Psoas muscle (tissue), 8 donors: Measurements from ENCODE around the gene CFLAR. TPM values are rescaled to one million over a fixed set of nuclear protein-coding genes. Genes with fewer than 3 reads are reported as not detected.

Source experiments
- ATAC-seq, 4 donors: fragments of 200-7000 bp; cut with Tn5 transposase; one replicate each; pipeline ENCODE4 v1.9.1; 2020; ENCODE audit warnings: moderate library complexity in 3 of 4, mild to moderate bottlenecking in 2 of 4
- DNase-seq, 2 donors: peaks; one replicate each; pipeline ENCODE4 v3.0.0-alpha.2; 2020
- H3K27ac ChIP-seq: fragments of 200-600 bp; one replicate; pipeline ENCODE4 v1.8.0; 2022
- H3K27me3 ChIP-seq, 3 donors: fragments of 200-600 bp in 1 of 3; one replicate each; pipeline versions ENCODE4 v1.6.1 to v1.8.0; 2013 to 2022; ENCODE audit warnings: low read length in 2 of 3, mild to moderate bottlenecking in 2 of 3, moderate library complexity in 1 of 3; ENCODE audit not compliant: insufficient read depth in 3 of 3
- H3K36me3 ChIP-seq, 2 donors: fragments of 200-600 bp in 1 of 2; one replicate each; pipeline versions ENCODE4 v1.6.1 to v1.8.0; 2013 to 2022; ENCODE audit warnings: low read depth in 1 of 2, mild to moderate bottlenecking in 1 of 2, moderate library complexity in 1 of 2; ENCODE audit not compliant: insufficient read depth in 1 of 2
- H3K4me1 ChIP-seq: fragments of 200-600 bp; one replicate; pipeline ENCODE4 v1.8.0; 2022
- H3K4me3 ChIP-seq: fragments of 200-600 bp; one replicate; pipeline ENCODE4 v1.8.0; 2022; ENCODE audit warnings: mild to moderate bottlenecking
- H3K9me3 ChIP-seq: fragments of 200-600 bp; one replicate; pipeline ENCODE4 v1.8.0; 2022
- CTCF ChIP-seq: fragments of 200-600 bp; IDR thresholded peaks from one replicate; pipeline ENCODE4 v1.8.0; 2022; ENCODE audit warnings: antibody characterized with exemption
- WGBS, 3 donors: extraction: QIAGEN DNeasy Blood & Tissue Kit; methylation state at CpG; one replicate each; pipeline versions ENCODE4 v1.1.6 to v1.1.7; 2013; 5-methylcytosine and 5-hydroxymethylcytosine counted together
- intact Hi-C, 2 donors: fragments of 100-400 bp; cut with DNase I; formaldehyde crosslinking; loops; one replicate each; pipeline versions ENCODE4 v1.11.0 to v1.14.2; 2022
- polyA plus RNA-seq, 3 donors: library from polyadenylated mRNA; stranded (reverse); fragments of 200-250 nt; gene quantifications; one replicate each; pipeline ENCODE4 v1.2.3, GENCODE V29; 2013
- total RNA-seq, 4 donors: library from RNA; stranded (reverse); fragmentation: NEBNext Ultra II Directional in 2 of 4; extraction: Animal tissue kit (Norgen Biotek cat#: 25700) in 2 of 4; gene quantifications; one replicate each; pipeline versions ENCODE4 v1.2.1 to v1.2.4, GENCODE V29; 2021 to 2023
- donor health status: healthy with polysubstance abuse.
- donor health status: DM: no; HTN: no; CAD: no; lungs with moderate emphysema.
- donor health status: Bipolar disorder and iron deficiency.
- donor health status: healthy.
- donor health status: DM: yes; HTN: yes; CAD: no.
- donor health status: DM: no; HTN: no; CAD: no.
- donor health status: DM: no; HTN: no; CAD: no.
- donor health status: DM: yes; HTN: yes; CAD: no.

Gene CFLAR
- total and polyA plus RNA-seq, 7 donors = 84.7 to 358 (median 340) TPM

GRCh38 chr2:201110615-201111014 is 5.3 kb upstream of the CFLAR start:
- peak overlapping the region; percentile 85 for H3K27ac ChIP-seq
- intact Hi-C loops = loop anchor here (5.0 kb wide), 2 partner anchors 38 to 52 kb away; partner anchors contain the start of genes HYCC2 (in 1 of the 2) and NDUFB3 (in 1 of the 2)
- H3K36me3 ChIP-seq = no peaks in the 10 kb centered on the region
- H3K27me3 ChIP-seq = no peaks in the 10 kb centered on the region
- ATAC-seq (peak in 3 of 4 donors; percentile 73 to 85 (median 81)), DNase-seq (no peak)
- no peak for TF ChIP-seq CTCF
- peak overlapping the region; percentile 6 for H3K4me3 ChIP-seq
- H3K9me3 ChIP-seq = no peaks in the 10 kb centered on the region
- H3K4me1 ChIP-seq = peaks cover 33% of the 10 kb centered on the region

GRCh38 chr2:201111096-201111495 is 4.9 kb upstream of the CFLAR start:
- no peaks in the 10 kb centered on the region for H3K36me3 ChIP-seq
- peak overlapping the region; percentile 85 for H3K27ac ChIP-seq
- no peak for TF ChIP-seq CTCF
- DNase-seq (no peak), ATAC-seq (peak in 1 of 4 donors; percentile 6)
- no peaks in the 10 kb centered on the region for H3K27me3 ChIP-seq
- no peaks in the 10 kb centered on the region for H3K9me3 ChIP-seq
- H3K4me1 ChIP-seq = peaks cover 34% of the 10 kb centered on the region
- 48 to 80% (median 70%) methylated on average over 3 of the region's 3 CpGs for WGBS, 3 donors
- intact Hi-C loops = loop anchor here (5.0 kb wide), 2 partner anchors 39 to 51 kb away; partner anchors contain the start of genes HYCC2 (in 1 of the 2) and NDUFB3 (in 1 of the 2)
- peak overlapping the region; percentile 6 for H3K4me3 ChIP-seq

GRCh38 chr2:201114350-201114749 is 1.6 kb upstream of the CFLAR start:
- intact Hi-C loops = loop anchor here (5.0 kb wide), 2 partner anchors 42 to 48 kb away; partner anchors contain the start of genes HYCC2 (in 1 of the 2) and NDUFB3 (in 1 of the 2)
- peaks cover 30% of the 10 kb centered on the region for H3K4me1 ChIP-seq
- H3K27me3 ChIP-seq = no peaks in the 10 kb centered on the region
- WGBS, 3 donors = 87 to 91% (median 87%) methylated on average over 4 of the region's 4 CpGs
- ATAC-seq = no peak
- peak overlapping the region; percentile 100 for H3K4me3 ChIP-seq
- H3K9me3 ChIP-seq = no peaks in the 10 kb centered on the region
- H3K27ac ChIP-seq = peak overlapping the region; percentile 100
- TF ChIP-seq CTCF = no peak
- no peak for DNase-seq
- peaks cover 0 to 1% of the 10 kb centered on the region in 2 donors for H3K36me3 ChIP-seq

GRCh38 chr2:201114846-201115245 is 1.1 kb upstream of the CFLAR start:
- Histone ChIP-seq H3K36me3 (peaks cover 0 to 4% of the 10 kb centered on the region in 2 donors), H3K4me1 (peaks cover 31% of the 10 kb centered on the region), H3K9me3 (no peaks in the 10 kb centered on the region), H3K27me3 (no peaks in the 10 kb centered on the region), H3K27ac (peak overlapping the region; percentile 100), H3K4me3 (peak overlapping the region; percentile 100)
- no peak for ATAC-seq
- DNase-seq = no peak
- TF ChIP-seq CTCF = no peak
- intact Hi-C loops = loop anchor here (5.0 kb wide), 3 partner anchors 37 to 47 kb away; partner anchors contain the start of genes HYCC2 (in 2 of the 2) and NDUFB3 (in 2 of the 2)
